GM06990 (cell line): ENCODE measurements around the gene ERC2.

Source experiments
- DNase-seq: peaks from one replicate; pipeline ENCODE4 v3.0.0-alpha.2; 2011; ENCODE audit not compliant: insufficient read length; ENCODE audit errors: extremely low read depth
- H3K27me3 ChIP-seq: replicated peaks from 2 replicates; pipeline ENCODE4 v1.6.0; 2011; ENCODE audit warnings: low read length; ENCODE audit not compliant: control insufficient read depth, insufficient read depth
- H3K36me3 ChIP-seq: 2 replicates; pipeline ENCODE4 v1.5.1; 2011; ENCODE audit warnings: low read length; ENCODE audit not compliant: control insufficient read depth, insufficient read depth
- H3K4me3 ChIP-seq: replicated peaks from 2 replicates; pipeline ENCODE4 v1.5.1; 2011; ENCODE audit warnings: low read depth, mild to moderate bottlenecking, control low read depth, low read length
- TF ChIP-seq, protein P1 (sequence below): IDR thresholded peaks from 2 replicates; pipeline ENCODE4 v1.5.1; 2011; ENCODE audit warnings: low read length, control low read depth, mild to moderate bottlenecking, inconsistent platforms; ENCODE audit not compliant: insufficient read depth, poor library complexity, severe bottlenecking

ERC2 gene

DNA sequence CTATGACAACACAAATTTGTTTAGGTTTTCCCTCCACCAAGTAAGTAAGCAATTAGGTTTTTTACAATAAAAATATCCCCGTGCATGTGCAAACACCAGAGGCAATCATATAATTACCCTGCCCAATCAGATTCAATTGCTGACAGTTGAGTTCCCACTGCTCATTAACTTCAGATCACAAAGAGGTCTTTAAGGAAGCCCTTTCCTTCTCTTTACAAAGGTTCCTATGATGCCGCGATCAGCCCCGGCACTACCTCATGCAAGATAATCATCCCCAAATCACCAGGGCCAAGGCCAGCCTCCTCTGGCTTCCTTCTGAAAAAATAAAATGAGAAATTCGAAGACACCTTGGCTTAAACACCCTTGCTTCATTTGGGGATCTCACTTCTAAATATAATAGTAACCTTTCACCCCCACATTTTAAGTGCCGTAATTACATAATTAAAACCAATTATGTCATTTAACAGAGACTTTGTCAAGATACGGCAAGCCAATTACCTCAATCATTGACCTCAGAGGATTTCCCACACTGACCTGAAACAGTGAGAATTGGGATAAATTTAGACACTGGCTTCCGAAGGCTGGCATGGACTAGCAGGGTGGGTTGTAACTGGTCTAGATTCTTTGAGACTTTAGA, 859.8 kb downstream of the ERC2 start:
- TF ChIP-seq, protein P1, sequence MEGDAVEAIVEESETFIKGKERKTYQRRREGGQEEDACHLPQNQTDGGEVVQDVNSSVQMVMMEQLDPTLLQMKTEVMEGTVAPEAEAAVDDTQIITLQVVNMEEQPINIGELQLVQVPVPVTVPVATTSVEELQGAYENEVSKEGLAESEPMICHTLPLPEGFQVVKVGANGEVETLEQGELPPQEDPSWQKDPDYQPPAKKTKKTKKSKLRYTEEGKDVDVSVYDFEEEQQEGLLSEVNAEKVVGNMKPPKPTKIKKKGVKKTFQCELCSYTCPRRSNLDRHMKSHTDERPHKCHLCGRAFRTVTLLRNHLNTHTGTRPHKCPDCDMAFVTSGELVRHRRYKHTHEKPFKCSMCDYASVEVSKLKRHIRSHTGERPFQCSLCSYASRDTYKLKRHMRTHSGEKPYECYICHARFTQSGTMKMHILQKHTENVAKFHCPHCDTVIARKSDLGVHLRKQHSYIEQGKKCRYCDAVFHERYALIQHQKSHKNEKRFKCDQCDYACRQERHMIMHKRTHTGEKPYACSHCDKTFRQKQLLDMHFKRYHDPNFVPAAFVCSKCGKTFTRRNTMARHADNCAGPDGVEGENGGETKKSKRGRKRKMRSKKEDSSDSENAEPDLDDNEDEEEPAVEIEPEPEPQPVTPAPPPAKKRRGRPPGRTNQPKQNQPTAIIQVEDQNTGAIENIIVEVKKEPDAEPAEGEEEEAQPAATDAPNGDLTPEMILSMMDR, result no peak
- Histone ChIP-seq H3K4me3 (peak overlapping the region; percentile 22), H3K27me3 (no peaks in the 10 kb centered on the region), H3K36me3 (no peaks in the 10 kb centered on the region)
- DNase-seq, result no peak

DNA sequence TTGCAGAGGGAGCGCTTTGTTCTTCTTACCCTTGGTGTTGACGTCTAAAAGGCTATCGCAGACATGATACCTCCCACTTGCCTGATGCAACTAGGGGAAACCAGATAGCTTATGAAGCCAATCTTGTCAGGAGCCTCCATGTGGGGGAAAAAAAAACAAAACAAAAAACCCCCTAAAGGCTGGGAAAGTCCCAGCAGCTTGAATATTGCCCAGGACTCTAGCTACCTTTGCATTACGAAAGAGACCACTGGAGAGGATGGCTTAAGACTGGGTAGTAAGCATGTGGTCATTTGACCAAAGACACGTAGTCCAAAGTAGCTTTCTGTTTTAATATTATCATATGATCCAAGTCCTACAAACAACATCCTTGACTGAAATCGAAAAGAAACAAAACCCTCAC, 860.4 kb downstream of the ERC2 start:
- H3K27me3 ChIP-seq, result no peaks in the 10 kb centered on the region
- DNase-seq, result peak; percentile 61
- H3K4me3 ChIP-seq, result no peak overlapping the region; the same call in 1 of the 2 replicates
- TF ChIP-seq, protein P1, result no peak
- no peaks in the 10 kb centered on the region for H3K36me3 ChIP-seq

DNA sequence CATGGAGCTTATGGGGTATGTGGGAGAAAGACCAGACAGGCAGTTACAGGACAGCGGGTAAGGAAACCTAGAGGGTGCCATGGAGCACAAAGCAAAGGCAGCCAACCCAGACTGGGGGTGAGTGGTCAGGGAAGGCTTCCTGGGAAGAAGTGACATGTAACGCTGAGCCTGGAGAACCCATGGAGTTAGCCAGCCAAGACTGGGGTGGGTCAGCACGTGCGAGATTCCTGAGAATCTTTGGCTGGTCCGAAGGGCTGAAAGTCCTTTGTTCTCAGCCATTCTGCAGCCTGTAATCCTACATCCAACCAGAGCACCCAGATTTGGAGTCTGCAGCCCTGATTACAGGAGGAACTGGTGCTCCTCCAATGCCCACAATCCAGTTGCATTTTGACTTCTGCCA, 861.1 kb downstream of the ERC2 start:
- Histone ChIP-seq H3K36me3 (no peaks in the 10 kb centered on the region), H3K27me3 (no peaks in the 10 kb centered on the region), H3K4me3 (no peak overlapping the region)
- TF ChIP-seq, protein P1, result no peak
- no peak for DNase-seq

DNA sequence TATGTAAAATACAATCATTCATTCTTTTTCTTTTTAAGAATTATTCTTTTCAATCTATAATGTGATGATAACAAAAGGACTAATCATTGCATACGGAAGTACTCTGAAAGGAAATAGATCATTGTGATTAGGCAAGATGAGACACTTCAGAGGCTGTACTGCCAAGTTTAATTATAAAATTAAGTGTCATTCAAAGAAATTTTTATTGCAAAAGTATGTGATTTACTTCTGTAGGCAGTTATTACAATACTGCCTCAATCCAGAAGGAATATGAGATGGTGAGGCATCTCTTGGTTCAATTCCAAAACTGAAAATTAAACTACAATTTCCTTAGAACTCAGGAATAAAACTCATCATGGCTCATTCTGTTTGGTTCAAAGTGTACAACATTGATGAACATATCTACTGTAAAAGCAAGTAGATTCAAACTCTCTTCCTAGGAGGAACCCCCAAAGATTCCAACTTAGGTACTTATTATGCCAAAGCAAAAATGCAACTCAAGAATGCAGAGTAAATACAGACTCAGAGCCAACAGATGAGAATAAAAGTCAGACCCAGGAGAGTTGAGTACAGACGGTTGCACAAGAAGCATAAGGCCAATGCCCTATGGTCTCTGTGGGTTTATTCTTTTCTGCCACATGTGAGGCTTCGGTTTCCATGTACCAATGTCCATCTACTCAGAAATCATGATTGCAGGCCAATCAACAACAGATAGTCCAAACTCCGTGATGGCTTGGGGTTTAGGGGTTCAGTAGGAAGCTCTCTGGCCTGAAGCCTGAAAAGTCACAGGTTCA, 862.6 kb downstream of the ERC2 start:
- H3K4me3 ChIP-seq, result no peak overlapping the region
- no peaks in the 10 kb centered on the region for H3K36me3 ChIP-seq
- TF ChIP-seq, protein P1, result no peak
- DNase-seq, result no peak
- H3K27me3 ChIP-seq, result no peaks in the 10 kb centered on the region

DNA sequence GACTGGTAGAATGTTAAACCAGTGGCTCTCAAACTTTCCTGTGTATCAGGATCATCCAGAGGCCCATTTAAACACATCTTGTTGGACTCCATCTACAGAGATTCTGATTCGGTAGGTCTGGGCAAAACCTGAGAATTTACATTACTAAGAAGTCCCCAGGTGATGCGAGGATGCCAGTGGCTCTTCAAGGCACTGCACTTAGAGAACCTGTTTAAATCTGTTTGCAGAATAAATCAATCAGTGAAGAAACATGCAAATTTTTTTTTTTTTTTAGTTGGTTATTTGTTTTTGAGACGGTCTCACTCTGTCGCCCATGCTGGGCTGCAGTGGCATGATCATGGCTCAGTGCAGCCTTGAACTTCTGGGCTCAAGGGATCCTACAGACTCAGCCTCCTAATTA, 863.4 kb downstream of the ERC2 start:
- Histone ChIP-seq H3K36me3 (no peaks in the 10 kb centered on the region), H3K4me3 (no peak overlapping the region), H3K27me3 (no peaks in the 10 kb centered on the region)
- TF ChIP-seq, protein P1, result no peak
- DNase-seq, result no peak
